Skeletal muscle satellite cell (primary cell): ENCODE data around the gene FZD2.
A peak's percentile ranks its signal among the peaks of the same experiment; 100 is the strongest.
"Not testable (repeated sequence)": the region's sequence is repeated elsewhere in the genome, so short reads cannot be mapped to it uniquely, and the experiment has no call there.

ENCODE experiments used
- H3K27me3 ChIP-seq: 2 replicates; pipeline ENCODE4 v1.7.0; 2013; ENCODE audit warnings: low read length; ENCODE audit not compliant: control insufficient read depth, insufficient read depth
- H3K36me3 ChIP-seq: 2 replicates; pipeline ENCODE4 v1.7.0; 2013; ENCODE audit warnings: mild to moderate bottlenecking, control low read depth, low read length; ENCODE audit not compliant: insufficient read depth
- H3K4me1 ChIP-seq: 2 replicates; pipeline ENCODE4 v1.7.0; 2013; ENCODE audit warnings: low read length; ENCODE audit not compliant: control insufficient read depth, insufficient read depth
- H3K4me2 ChIP-seq: 2 replicates; pipeline ENCODE4 v1.7.0; 2013; ENCODE audit warnings: mild to moderate bottlenecking, low read length
- H3K4me3 ChIP-seq: 2 replicates; pipeline ENCODE4 v1.7.0; 2013; ENCODE audit warnings: low read length
- H3K9ac ChIP-seq: 2 replicates; pipeline ENCODE4 v1.7.0; 2013; ENCODE audit warnings: mild to moderate bottlenecking, low read depth, low read length, moderate library complexity
- H3K9me3 ChIP-seq: replicated peaks from 2 replicates; pipeline ENCODE4 v1.7.0; 2013; ENCODE audit warnings: mild to moderate bottlenecking, control low read depth, low read length

Gene FZD2

DNA sequence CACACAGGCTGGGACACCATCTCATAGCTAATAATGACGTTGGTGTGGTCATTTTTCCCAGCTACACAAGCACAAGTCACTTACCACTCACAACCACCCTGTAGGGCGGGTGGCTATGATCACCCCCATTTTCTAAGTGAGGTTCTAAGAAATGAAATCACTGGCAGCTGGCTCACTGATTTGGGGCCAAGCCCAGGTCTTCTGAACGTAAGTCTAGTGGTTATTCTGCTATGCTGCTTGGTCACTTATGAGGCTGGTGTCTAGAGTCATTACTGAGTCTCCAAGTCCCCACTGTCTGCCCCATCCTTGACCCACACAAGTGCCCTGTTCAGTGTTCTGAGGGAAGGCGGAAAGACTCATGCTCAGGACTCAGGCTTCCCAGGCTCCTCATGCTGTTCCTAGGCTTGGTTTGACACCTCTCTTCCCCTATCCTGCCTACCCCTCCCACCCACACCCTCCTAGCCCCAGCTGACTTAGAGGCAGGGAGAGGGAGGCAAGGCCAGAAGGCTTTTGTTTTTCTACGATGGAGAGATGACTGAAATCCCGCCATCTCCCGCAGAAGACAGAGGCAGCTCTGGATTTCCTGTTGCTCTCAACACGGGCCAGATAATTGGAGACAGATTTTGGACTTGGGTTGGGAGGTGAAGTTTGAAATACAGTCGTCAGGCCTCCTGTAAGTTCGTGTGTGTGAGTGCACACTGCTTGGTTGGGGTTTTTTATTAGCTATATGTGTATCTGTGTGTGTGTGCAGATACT is 32.2 kb downstream of the FZD2 start:
- H3K9ac ChIP-seq: no peak overlapping the region
- no peaks in the 10 kb centered on the region for H3K9me3 ChIP-seq
- H3K4me2 ChIP-seq: no peak overlapping the region
- peaks cover 8% of the 10 kb centered on the region for H3K27me3 ChIP-seq
- no peak overlapping the region for H3K4me3 ChIP-seq
- no peaks in the 10 kb centered on the region for H3K36me3 ChIP-seq
- peaks cover 12% of the 10 kb centered on the region for H3K4me1 ChIP-seq

DNA sequence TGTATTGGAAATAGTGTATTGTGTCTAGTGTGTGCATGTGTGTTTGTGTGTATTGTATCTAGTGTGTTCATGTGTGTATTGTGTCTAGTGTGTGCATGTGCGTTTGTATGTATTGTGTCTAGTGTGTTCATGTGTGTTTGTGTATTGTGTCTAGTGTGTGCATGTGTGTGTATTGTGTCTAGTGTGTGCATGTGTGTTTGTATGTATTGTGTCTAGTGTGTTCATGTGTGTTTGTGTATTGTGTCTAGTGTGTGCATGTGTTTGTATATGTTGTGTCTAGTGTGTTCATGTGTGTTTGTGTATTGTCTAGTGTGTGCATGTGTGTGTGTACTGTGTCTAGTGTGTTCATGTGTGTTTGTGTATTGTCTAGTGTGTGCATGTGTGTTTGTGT is 32.8 kb downstream of the FZD2 start:
- H3K36me3 ChIP-seq, H3K4me3 ChIP-seq, H3K9ac ChIP-seq, H3K4me2 ChIP-seq, H3K27me3 ChIP-seq, H3K9me3 ChIP-seq: not testable (repeated sequence)
- H3K4me1 ChIP-seq: peaks cover 12% of the 10 kb centered on the region

DNA sequence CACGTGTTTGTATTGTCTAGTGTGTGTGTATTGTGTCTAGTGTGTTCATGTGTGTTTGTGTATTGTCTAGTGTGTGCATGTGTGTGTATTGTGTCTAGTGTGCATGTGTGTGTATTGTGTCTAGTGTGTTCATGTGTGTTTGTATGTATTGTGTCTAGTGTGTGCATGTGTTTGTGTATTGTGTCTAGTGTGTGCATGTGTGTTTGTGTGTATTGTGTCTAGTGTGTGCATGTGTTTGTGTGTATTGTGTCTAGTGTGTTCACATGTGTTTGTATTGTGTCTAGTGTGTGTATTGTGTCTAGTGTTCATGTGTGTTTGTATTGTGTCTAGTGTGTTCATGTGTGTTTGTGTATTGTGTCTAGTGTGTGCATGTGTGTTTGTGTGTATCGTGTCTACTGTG is 33.5 kb downstream of the FZD2 start:
- H3K27me3 ChIP-seq: peaks cover 11% of the 10 kb centered on the region
- peaks cover 12% of the 10 kb centered on the region for H3K4me1 ChIP-seq
- not testable (repeated sequence) for H3K9ac ChIP-seq, H3K4me3 ChIP-seq, H3K4me2 ChIP-seq, H3K9me3 ChIP-seq, H3K36me3 ChIP-seq

DNA sequence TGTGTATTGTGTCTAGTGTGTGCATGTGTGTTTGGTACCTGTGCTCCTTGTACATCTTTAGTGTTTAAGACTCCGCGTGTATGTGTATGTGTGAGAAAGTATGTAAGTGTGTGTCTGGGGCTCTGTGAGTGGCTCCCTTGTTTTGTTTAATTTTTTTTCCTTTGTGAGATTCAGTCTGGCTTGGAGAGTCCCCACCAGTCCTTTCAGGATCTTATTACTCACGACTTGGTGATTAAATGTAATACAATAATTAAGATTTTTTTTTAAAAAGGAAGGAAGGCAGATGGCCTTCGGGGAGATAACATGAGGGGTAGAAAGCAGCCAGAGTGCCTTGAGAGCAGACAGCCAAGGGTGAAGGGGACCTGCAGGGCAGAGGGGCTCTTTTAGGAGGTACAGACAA is 33.9 kb downstream of the FZD2 start:
- H3K36me3 ChIP-seq: no peaks in the 10 kb centered on the region
- H3K9me3 ChIP-seq: no peaks in the 10 kb centered on the region
- no peak overlapping the region for H3K4me2 ChIP-seq
- H3K4me3 ChIP-seq: no peak overlapping the region
- peaks cover 12% of the 10 kb centered on the region for H3K4me1 ChIP-seq
- peaks cover 11% of the 10 kb centered on the region for H3K27me3 ChIP-seq
- no peak overlapping the region for H3K9ac ChIP-seq

DNA sequence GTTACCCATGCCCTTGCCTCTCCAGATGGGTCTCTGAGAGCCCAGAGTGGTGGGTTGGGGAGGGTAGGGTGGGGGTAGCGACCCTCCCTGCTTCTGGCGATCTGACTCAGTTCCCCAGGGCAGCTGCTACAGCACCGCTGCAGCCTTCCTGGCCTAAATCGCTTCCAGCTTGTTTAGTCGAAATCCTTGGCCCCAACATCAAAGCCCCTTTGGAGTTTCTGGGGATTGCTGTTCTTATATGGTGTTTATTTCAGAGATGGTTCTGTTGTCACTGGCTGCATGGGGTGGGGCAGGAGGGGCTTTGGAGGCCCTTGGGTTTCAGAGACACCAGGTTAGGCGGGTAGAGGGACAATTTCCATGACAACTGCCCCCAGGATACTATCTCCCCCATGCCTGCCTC is 35.9 kb downstream of the FZD2 start:
- Histone ChIP-seq H3K9ac (no peak overlapping the region), H3K4me3 (no peak overlapping the region), H3K4me2 (no peak overlapping the region), H3K27me3 (peaks cover 11% of the 10 kb centered on the region), H3K4me1 (no peaks in the 10 kb centered on the region), H3K36me3 (no peaks in the 10 kb centered on the region), H3K9me3 (no peaks in the 10 kb centered on the region)

DNA sequence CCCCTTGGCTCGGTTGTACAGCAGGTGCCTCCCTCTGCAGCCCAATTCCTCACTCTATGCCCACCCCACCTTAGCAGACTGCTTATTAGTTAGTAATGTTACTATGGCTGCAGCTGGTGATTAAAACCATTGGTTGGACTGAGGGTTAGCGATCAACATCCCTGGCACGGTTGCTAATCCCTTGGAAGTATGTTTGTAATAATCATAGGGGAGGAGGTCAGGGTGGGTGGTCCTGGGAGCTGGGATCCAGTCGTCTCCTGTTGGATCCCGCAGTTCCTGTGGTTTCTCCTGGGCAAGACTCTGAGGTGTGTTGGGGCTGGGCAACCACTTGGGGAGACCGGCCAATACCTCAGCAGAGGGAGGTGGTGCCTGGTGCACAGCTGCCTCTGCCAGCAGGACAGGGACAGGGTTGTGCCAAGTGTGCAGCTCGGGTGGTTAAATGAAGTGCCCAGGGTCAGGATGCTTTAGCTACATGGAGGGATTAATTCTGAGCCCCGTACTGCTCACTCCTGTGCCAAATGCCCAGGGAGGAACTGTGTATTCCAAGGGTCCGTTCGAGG is 38.0 kb downstream of the FZD2 start:
- Histone ChIP-seq H3K4me2 (no peak overlapping the region), H3K4me3 (no peak overlapping the region), H3K9me3 (no peaks in the 10 kb centered on the region)

DNA sequence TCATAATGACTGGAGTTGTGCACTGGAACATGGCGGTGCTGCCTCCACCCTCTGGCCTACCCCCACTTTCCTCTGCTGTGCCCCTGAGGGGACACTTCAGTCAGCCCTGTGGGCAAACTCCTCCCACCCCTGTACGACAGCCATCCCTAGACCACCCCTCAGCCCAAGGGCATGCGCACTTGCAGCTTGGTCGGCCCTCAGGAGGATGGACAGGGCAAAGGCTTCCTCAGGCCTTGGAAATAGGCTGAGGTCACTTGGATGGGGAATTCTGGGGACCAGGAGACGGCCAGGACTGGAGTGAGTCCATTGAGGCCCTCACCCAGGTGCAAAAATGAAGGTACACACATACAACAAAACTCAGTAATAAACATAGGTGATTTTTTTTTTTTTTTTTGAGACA is 41.0 kb downstream of the FZD2 start:
- H3K9me3 ChIP-seq: no peaks in the 10 kb centered on the region
- no peaks in the 10 kb centered on the region for H3K36me3 ChIP-seq
- peaks cover 11% of the 10 kb centered on the region for H3K27me3 ChIP-seq
- H3K9ac ChIP-seq: no peak overlapping the region
- no peak overlapping the region for H3K4me2 ChIP-seq
- no peak overlapping the region for H3K4me3 ChIP-seq
- H3K4me1 ChIP-seq: peaks cover 14% of the 10 kb centered on the region

More for the DNA sequence above, 38.0 kb downstream of the FZD2 start:
- Histone ChIP-seq H3K9ac (no peak overlapping the region), H3K36me3 (no peaks in the 10 kb centered on the region), H3K4me1 (peaks cover 13% of the 10 kb centered on the region), H3K27me3 (peaks cover 11% of the 10 kb centered on the region)

DNA sequence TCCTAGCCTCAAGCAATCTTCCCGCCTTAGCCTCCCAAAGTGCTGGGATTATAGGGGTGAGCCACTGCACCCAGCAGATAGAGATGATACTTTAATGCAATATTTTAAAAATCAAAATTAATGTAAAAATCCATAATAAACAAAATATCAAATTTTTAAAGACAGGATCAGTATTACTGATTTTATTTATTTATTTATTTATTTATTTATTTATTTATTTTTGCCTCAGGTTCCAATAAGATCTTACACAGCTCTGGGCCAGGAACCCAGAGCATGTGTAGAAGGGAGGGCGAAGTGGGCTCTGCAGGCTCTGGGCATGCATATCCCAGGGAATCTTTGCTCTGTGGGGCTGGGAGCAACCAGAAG is 41.6 kb downstream of the FZD2 start:
- Histone ChIP-seq H3K27me3 (peaks cover 7% of the 10 kb centered on the region), H3K9ac (no peak overlapping the region), H3K4me2 (peak overlapping the region; percentile 57), H3K36me3 (no peaks in the 10 kb centered on the region), H3K9me3 (no peaks in the 10 kb centered on the region), H3K4me3 (no peak overlapping the region), H3K4me1 (peaks cover 15% of the 10 kb centered on the region)

DNA sequence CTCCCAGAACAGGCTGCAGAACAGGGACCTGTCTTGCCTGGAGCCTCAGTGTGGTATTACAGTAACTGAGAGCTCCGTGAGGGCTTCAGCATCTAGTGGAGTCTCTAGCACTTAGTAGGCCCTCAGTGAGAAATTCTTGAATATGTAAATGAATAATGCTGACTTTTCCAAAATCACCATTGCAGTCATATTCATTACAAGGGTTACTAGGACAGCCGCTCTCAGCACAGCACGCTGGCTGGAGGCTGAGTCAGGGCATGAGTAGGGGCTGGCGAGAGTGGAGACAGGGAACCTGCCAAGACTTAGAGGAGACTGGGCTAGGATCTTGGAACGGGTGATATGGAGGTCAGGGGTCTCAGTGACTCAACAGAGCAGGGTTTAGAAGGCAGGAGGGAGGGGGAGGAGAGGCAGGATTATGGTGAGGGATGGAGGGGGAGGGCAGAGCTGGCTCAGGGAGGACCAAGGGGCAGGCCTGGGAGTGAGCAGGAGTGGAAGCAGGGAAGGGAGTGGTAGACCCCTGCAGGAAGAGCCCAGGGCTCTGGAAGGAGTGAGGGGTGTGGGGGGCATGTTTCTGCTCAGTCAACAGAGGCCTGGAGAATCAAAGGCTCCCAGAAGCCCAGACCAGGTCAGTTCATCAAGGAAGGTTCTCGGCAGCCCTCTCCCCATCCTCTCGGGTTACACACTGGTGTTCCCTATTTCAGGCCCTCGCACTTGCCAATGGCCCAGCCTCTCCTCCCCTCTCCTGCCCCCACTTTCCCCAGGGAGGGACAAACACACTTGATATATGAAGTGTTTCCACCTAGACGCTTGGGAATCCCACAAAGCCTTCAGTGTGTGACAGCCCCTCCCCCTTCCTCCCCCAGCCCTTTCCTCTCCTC is 42.3 kb downstream of the FZD2 start:
- H3K27me3 ChIP-seq: peaks cover 3% of the 10 kb centered on the region
- no peaks in the 10 kb centered on the region for H3K9me3 ChIP-seq
- peaks cover 21% of the 10 kb centered on the region for H3K4me1 ChIP-seq
- H3K4me3 ChIP-seq: no peak overlapping the region
- peak overlapping the region; percentile 57 for H3K4me2 ChIP-seq
- H3K36me3 ChIP-seq: no peaks in the 10 kb centered on the region
- H3K9ac ChIP-seq: no peak overlapping the region

DNA sequence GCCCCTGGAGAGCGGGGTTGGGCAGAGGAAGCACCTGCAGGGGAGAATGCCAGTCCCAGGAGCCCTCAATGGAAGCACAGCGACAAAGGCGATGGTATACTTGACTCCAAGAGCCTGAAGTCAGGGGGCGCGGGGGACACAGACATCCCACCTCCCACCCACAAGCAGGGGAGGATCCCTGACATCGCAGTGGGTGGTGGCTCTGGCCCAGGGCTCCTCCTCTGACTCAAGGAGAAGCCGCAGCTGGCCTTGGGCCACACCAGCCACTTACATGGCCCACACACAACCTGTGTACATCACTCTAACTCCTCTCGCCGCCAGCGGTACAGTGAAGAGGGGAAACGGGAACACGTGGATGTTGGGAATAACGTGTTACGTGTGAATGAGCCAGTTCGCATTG is 44.3 kb downstream of the FZD2 start:
- Histone ChIP-seq H3K4me1 (peaks cover 24% of the 10 kb centered on the region), H3K27me3 (no peaks in the 10 kb centered on the region), H3K9me3 (no peaks in the 10 kb centered on the region), H3K36me3 (no peaks in the 10 kb centered on the region), H3K9ac (no peak overlapping the region), H3K4me2 (no peak overlapping the region), H3K4me3 (no peak overlapping the region)

DNA sequence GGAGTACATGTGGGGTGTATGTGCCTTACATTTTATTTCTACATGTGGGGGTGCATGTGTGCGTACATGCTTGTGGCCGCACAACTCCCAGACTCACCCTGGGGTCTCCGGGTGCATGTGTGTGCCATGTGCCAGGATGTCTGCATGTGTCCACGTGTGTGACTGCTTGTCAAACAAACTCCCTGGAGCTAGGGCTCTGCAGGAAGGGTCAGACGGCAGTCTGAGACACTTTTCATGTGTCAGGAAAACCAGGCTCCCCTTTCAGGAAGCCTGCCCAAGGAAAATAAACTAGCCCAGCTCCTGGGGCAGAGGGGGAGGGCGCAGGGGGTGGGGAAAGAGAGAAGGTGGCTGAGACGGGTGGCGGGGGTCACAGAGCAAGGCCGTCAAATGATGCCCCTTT is 44.7 kb downstream of the FZD2 start:
- Histone ChIP-seq H3K9me3 (no peaks in the 10 kb centered on the region), H3K4me2 (no peak overlapping the region), H3K9ac (no peak overlapping the region), H3K4me1 (peaks cover 24% of the 10 kb centered on the region), H3K27me3 (no peaks in the 10 kb centered on the region), H3K4me3 (no peak overlapping the region), H3K36me3 (no peaks in the 10 kb centered on the region)
